ENCODE results near the gene MSANTD1. TPM values are rescaled to one million over a fixed set of nuclear protein-coding genes. Genes with fewer than 3 reads are reported as not detected.

Gene MSANTD1
- total RNA-seq, 1 donor from 2014 or later: not detected

- H3K27me3 ChIP-seq: no peaks in the 10 kb centered on the region
- peak in 1 of 2 donors; percentile 58 for DNase-seq (ENCODE audit: low spot score in 2 of 2)
- no peak for TF ChIP-seq CTCF (IDR thresholded peaks at IDR 0.05)
- H3K9me3 ChIP-seq: no peaks in the 10 kb centered on the region
- peaks cover 0 to 8% of the 10 kb centered on the region in 2 donors for H3K36me3 ChIP-seq
- H3K4me3 ChIP-seq: no peak overlapping the region
- H3K4me1 ChIP-seq: no peaks in the 10 kb centered on the region
- intact Hi-C loops (cut with DNase I): no loop called here
- H3K27ac ChIP-seq: no peak overlapping the region
Measured at GRCh38 chr4:3251691-3252479, 2.9 kb downstream of the MSANTD1 start.

- H3K36me3 ChIP-seq: peaks cover 0 to 8% of the 10 kb centered on the region in 2 donors
- no peak for TF ChIP-seq CTCF (IDR thresholded peaks at IDR 0.05)
- H3K27me3 ChIP-seq: no peaks in the 10 kb centered on the region
- no peak overlapping the region for H3K27ac ChIP-seq
- no peak for DNase-seq (ENCODE audit: low spot score in 2 of 2)
- intact Hi-C loops (cut with DNase I): no loop called here
- H3K4me1 ChIP-seq: no peaks in the 10 kb centered on the region
- no peak overlapping the region for H3K4me3 ChIP-seq
- no peaks in the 10 kb centered on the region for H3K9me3 ChIP-seq
Measured at GRCh38 chr4:3252480-3252828, 3.5 kb downstream of the MSANTD1 start.

GRCh38 chr4:3252831-3253641, 4.1 kb downstream of the MSANTD1 start:
- peak in 1 of 2 donors; percentile 51 for DNase-seq (ENCODE audit: low spot score in 2 of 2)
- Histone ChIP-seq H3K36me3 (peaks cover 0 to 8% of the 10 kb centered on the region in 2 donors), H3K27ac (no peak overlapping the region), H3K9me3 (no peaks in the 10 kb centered on the region), H3K27me3 (no peaks in the 10 kb centered on the region), H3K4me1 (no peaks in the 10 kb centered on the region), H3K4me3 (no peak overlapping the region)
- TF ChIP-seq CTCF (IDR thresholded peaks at IDR 0.05): no peak
- intact Hi-C loops (cut with DNase I): no loop called here

- no peaks in the 10 kb centered on the region for H3K4me1 ChIP-seq
- no peak overlapping the region for H3K27ac ChIP-seq
- H3K4me3 ChIP-seq: no peak overlapping the region
- H3K27me3 ChIP-seq: no peaks in the 10 kb centered on the region
- H3K9me3 ChIP-seq: no peaks in the 10 kb centered on the region
- TF ChIP-seq CTCF (IDR thresholded peaks at IDR 0.05): no peak
- intact Hi-C loops (cut with DNase I): no loop called here
- DNase-seq (ENCODE audit: low spot score in 2 of 2): peak in 1 of 2 donors; percentile 55
- peaks cover 0 to 8% of the 10 kb centered on the region in 2 donors for H3K36me3 ChIP-seq
Measured at GRCh38 chr4:3253808-3254207, 4.8 kb downstream of the MSANTD1 start.

- intact Hi-C loops (cut with DNase I): no loop called here
- Histone ChIP-seq H3K9me3 (no peaks in the 10 kb centered on the region), H3K4me1 (no peaks in the 10 kb centered on the region), H3K27me3 (no peaks in the 10 kb centered on the region), H3K4me3 (no peak overlapping the region), H3K27ac (no peak overlapping the region), H3K36me3 (peaks cover 0 to 8% of the 10 kb centered on the region in 2 donors)
- peak in 1 of 2 donors; percentile 50 for DNase-seq (ENCODE audit: low spot score in 2 of 2)
- TF ChIP-seq CTCF (IDR thresholded peaks at IDR 0.05): no peak
Measured at GRCh38 chr4:3254302-3255131, 5.6 kb downstream of the MSANTD1 start.
